ENCODE data around the gene GPRC5C. TPM values are rescaled to one million over a fixed set of nuclear protein-coding genes. Genes with fewer than 3 reads are reported as not detected.

GPRC5C gene
- total and polyA plus RNA-seq, 2 of the 8 experiments (the other 6 are each of a cell fraction or from before 2014, with no cell fraction given) = 18.3 to 55.8 TPM

DNA sequence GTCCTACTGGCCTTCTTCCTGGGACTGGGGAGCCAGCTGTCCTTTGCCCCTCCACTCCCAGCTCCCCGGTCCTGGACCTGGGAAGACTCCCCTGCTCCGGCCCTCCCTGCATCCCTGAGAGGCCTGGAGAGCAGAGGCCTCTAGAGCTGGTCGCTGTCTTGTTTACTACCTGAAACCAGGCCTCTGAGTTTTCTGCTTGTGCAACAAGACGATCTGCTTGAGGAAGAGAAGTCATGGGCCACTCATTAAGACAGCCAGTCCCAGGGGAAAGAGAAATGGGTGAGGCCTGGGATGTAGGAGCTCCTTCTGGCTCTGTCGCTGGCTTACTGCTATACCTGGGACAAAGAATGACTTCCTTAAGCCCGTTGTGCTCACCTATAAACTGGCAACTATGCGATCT, 29.8 kb upstream of the GPRC5C start (continued):
- TF ChIP-seq POLR2AphosphoS5 (IDR thresholded peaks at IDR 0.05; ENCODE audit: low read depth, low read length) = no peak
- TF ChIP-seq, protein P1, sequence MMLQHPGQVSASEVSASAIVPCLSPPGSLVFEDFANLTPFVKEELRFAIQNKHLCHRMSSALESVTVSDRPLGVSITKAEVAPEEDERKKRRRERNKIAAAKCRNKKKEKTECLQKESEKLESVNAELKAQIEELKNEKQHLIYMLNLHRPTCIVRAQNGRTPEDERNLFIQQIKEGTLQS (IDR thresholded peaks at IDR 0.05; ENCODE audit: insufficient read depth, low read depth, low read length) = no peak
- TF ChIP-seq CHD1 (IDR thresholded peaks at IDR 0.05; ENCODE audit: low read depth, low read length) = no peak
